Peyer's patch (tissue), 4 donors: ENCODE data around the gene MAML3. TPM values are rescaled to one million over a fixed set of nuclear protein-coding genes. Genes with fewer than 3 reads are reported as not detected.

Source experiments
- DNase-seq, 3 donors: peaks; one replicate each; pipeline ENCODE4 v3.0.0-alpha.2; 2017 to 2019
- H3K27ac ChIP-seq, 4 donors: fragments of 200-600 bp; sonication (generic); one replicate each; pipeline ENCODE4 v1.5.1; 2016 to 2019
- H3K27me3 ChIP-seq, 2 donors: fragments of 200-600 bp; sonication (generic); one replicate each; pipeline ENCODE4 v1.5.1; 2019
- H3K36me3 ChIP-seq, 3 donors: fragments of 200-600 bp; sonication (generic); one replicate each; pipeline ENCODE4 v1.5.1; 2016 to 2019
- H3K4me1 ChIP-seq, 4 donors: fragments of 200-600 bp; sonication (generic); one replicate each; pipeline ENCODE4 v1.5.1; 2016 to 2019
- H3K4me3 ChIP-seq, 4 donors: fragments of 200-600 bp; sonication (generic); 1 replicate in 3 of 4; 2 replicates in 1 of 4; pipeline ENCODE4 v1.5.1; 2016 to 2019; ENCODE audit warnings: mild to moderate bottlenecking in 1 of 4
- H3K9me3 ChIP-seq, 4 donors: fragments of 200-600 bp; sonication (generic); one replicate each; pipeline ENCODE4 v1.5.1; 2016 to 2019; ENCODE audit warnings: mild to moderate bottlenecking in 1 of 4
- CTCF ChIP-seq, 6 experiments: fragments of 450-650 bp in 4 of 6; fragments of 200-600 bp in 2 of 6; sonication (generic) in 1 of 6; IDR thresholded peaks; one replicate each; pipeline ENCODE4 v1.5.1; 2017 to 2019; ENCODE audit warnings: antibody characterized with exemption in 6 of 6, mild to moderate bottlenecking in 3 of 6, moderate library complexity in 1 of 6
- POLR2A ChIP-seq, 2 donors: fragments of 450-650 bp; IDR thresholded peaks; one replicate each; pipeline ENCODE4 v1.5.1; 2017; ENCODE audit warnings: antibody characterized with exemption in 2 of 2, mild to moderate bottlenecking in 2 of 2, moderate library complexity in 2 of 2
- total RNA-seq, 4 donors: library from RNA; depleted of rRNA; stranded (reverse); fragments of >200 nt; gene quantifications; one replicate each; pipeline ENCODE4 v1.1.0, GENCODE V29; 2016

MAML3 gene
- total RNA-seq, 4 donors from 2014 or later = 6.5 to 44.6 (median 22.1) TPM

GRCh38 chr4:140027101-140027500 lies 126.9 kb downstream of the MAML3 start:
- H3K4me3 ChIP-seq = no peak overlapping the region
- TF ChIP-seq POLR2A (IDR thresholded peaks at IDR 0.05) (no peak), CTCF (IDR thresholded peaks at IDR 0.05) (no peak)
- no peak for DNase-seq
- no peaks in the 10 kb centered on the region for H3K9me3 ChIP-seq
- H3K36me3 ChIP-seq = no peaks in the 10 kb centered on the region
- H3K4me1 ChIP-seq = peaks cover 0 to 35% (median 0%) of the 10 kb centered on the region in 4 donors
- H3K27me3 ChIP-seq = no peaks in the 10 kb centered on the region
- H3K27ac ChIP-seq = no peak overlapping the region

GRCh38 chr4:140025470-140025869 lies 128.5 kb downstream of the MAML3 start:
- no peak for DNase-seq
- H3K4me1 ChIP-seq = peaks cover 0 to 47% (median 1%) of the 10 kb centered on the region in 4 donors
- no peaks in the 10 kb centered on the region for H3K36me3 ChIP-seq
- H3K4me3 ChIP-seq = no peak overlapping the region
- TF ChIP-seq CTCF (IDR thresholded peaks at IDR 0.05) (no peak), POLR2A (IDR thresholded peaks at IDR 0.05) (no peak)
- no peaks in the 10 kb centered on the region for H3K27me3 ChIP-seq
- no peaks in the 10 kb centered on the region for H3K9me3 ChIP-seq
- H3K27ac ChIP-seq = no peak overlapping the region

GRCh38 chr4:140020457-140021361 lies 133.3 kb downstream of the MAML3 start:
- DNase-seq = no peak
- no peaks in the 10 kb centered on the region for H3K36me3 ChIP-seq
- TF ChIP-seq POLR2A (IDR thresholded peaks at IDR 0.05) (no peak), CTCF (IDR thresholded peaks at IDR 0.05) (no peak)
- no peaks in the 10 kb centered on the region for H3K27me3 ChIP-seq
- H3K4me1 ChIP-seq = peaks cover 0 to 43% (median 1%) of the 10 kb centered on the region in 4 donors
- no peak overlapping the region for H3K4me3 ChIP-seq
- peak overlapping the region in 3 of 4 donors; percentile 19 to 82 (median 72) for H3K27ac ChIP-seq
- no peaks in the 10 kb centered on the region for H3K9me3 ChIP-seq

GRCh38 chr4:140019619-140020347 lies 134.2 kb downstream of the MAML3 start:
- peaks cover 0 to 36% (median 1%) of the 10 kb centered on the region in 4 donors for H3K4me1 ChIP-seq

More at GRCh38 chr4:140019619-140020347, 134.2 kb downstream of the MAML3 start:
- Histone ChIP-seq H3K27ac (peak overlapping the region in 3 of 4 donors; percentile 54 to 82 (median 72)), H3K4me3 (no peak overlapping the region), H3K36me3 (no peaks in the 10 kb centered on the region), H3K27me3 (no peaks in the 10 kb centered on the region), H3K9me3 (no peaks in the 10 kb centered on the region)
- no peak for TF ChIP-seq CTCF (IDR thresholded peaks at IDR 0.05)
- TF ChIP-seq POLR2A (IDR thresholded peaks at IDR 0.05) = no peak
- no peak for DNase-seq
